Measurements from ENCODE around the gene ALG9.

Gene ALG9

GRCh38 chr11:111807076-111807475 lies 64.3 kb downstream of the ALG9 start:
- Histone ChIP-seq H3K9me3 (ENCODE audit: control insufficient read depth in 1 of 2, low read length in 2 of 2) (no peaks in the 10 kb centered on the region), H3K9ac (ENCODE audit: low read depth in 1 of 2, low read length in 2 of 2) (no peak overlapping the region), H3K27ac (ENCODE audit: low read depth, low read length) (no peak overlapping the region), H3K36me3 (ENCODE audit: control insufficient read depth in 1 of 2, insufficient read depth in 2 of 2, low read length in 2 of 2) (peaks cover 7 to 43% of the 10 kb centered on the region in 2 donors), H3K4me3 (ENCODE audit: low read depth in 1 of 2, low read length in 2 of 2) (no peak overlapping the region), H3K27me3 (ENCODE audit: control insufficient read depth in 1 of 2, insufficient read depth in 2 of 2, low read length in 2 of 2) (no peaks in the 10 kb centered on the region), H3K4me1 (ENCODE audit: control insufficient read depth in 1 of 2, insufficient read depth in 2 of 2, low read length in 2 of 2) (no peaks in the 10 kb centered on the region)

GRCh38 chr11:111801135-111801534 lies 70.2 kb downstream of the ALG9 start:
- Histone ChIP-seq H3K36me3 (ENCODE audit: control insufficient read depth in 1 of 2, insufficient read depth in 2 of 2, low read length in 2 of 2) (peaks cover 0 to 39% of the 10 kb centered on the region in 2 donors), H3K27me3 (ENCODE audit: control insufficient read depth in 1 of 2, insufficient read depth in 2 of 2, low read length in 2 of 2) (no peaks in the 10 kb centered on the region), H3K27ac (ENCODE audit: low read depth, low read length) (no peak overlapping the region), H3K4me3 (ENCODE audit: low read depth in 1 of 2, low read length in 2 of 2) (no peak overlapping the region), H3K9me3 (ENCODE audit: control insufficient read depth in 1 of 2, low read length in 2 of 2) (peaks cover 8 to 11% of the 10 kb centered on the region in 2 donors), H3K4me1 (ENCODE audit: control insufficient read depth in 1 of 2, insufficient read depth in 2 of 2, low read length in 2 of 2) (no peaks in the 10 kb centered on the region), H3K9ac (ENCODE audit: low read depth in 1 of 2, low read length in 2 of 2) (no peak overlapping the region)

GRCh38 chr11:111798279-111798678 lies 73.1 kb downstream of the ALG9 start:
- Histone ChIP-seq H3K27me3 (ENCODE audit: control insufficient read depth in 1 of 2, insufficient read depth in 2 of 2, low read length in 2 of 2) (no peaks in the 10 kb centered on the region), H3K4me3 (ENCODE audit: low read depth in 1 of 2, low read length in 2 of 2) (no peak overlapping the region), H3K36me3 (ENCODE audit: control insufficient read depth in 1 of 2, insufficient read depth in 2 of 2, low read length in 2 of 2) (peaks cover 4 to 32% of the 10 kb centered on the region in 2 donors), H3K9me3 (ENCODE audit: control insufficient read depth in 1 of 2, low read length in 2 of 2) (peaks cover 8 to 11% of the 10 kb centered on the region in 2 donors), H3K4me1 (ENCODE audit: control insufficient read depth in 1 of 2, insufficient read depth in 2 of 2, low read length in 2 of 2) (no peaks in the 10 kb centered on the region), H3K27ac (ENCODE audit: low read depth, low read length) (no peak overlapping the region), H3K9ac (ENCODE audit: low read depth in 1 of 2, low read length in 2 of 2) (no peak overlapping the region)

DNA sequence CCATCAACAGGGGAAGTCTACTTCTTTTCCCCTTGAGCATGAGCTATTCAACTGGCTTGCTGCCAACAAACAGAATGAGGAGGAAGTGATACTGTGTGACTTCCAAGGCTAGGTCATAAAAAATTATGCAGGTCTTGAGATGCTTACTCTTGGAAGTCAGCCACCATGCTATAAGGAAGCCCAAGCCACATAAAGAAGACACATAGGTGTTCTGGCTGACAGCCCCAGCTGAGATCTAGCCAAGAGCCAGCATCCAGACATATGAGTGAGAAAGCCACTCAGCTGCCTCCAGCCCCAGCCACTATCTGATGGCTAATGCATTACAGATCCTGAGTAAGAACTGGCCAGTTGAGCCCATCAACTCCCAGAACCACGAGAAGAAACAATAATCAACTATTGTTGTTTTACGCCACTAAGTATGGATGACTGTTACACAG lies 74.2 kb downstream of the ALG9 start:
- Histone ChIP-seq H3K9me3 (ENCODE audit: control insufficient read depth in 1 of 2, low read length in 2 of 2) (peaks cover 8 to 11% of the 10 kb centered on the region in 2 donors), H3K36me3 (ENCODE audit: control insufficient read depth in 1 of 2, insufficient read depth in 2 of 2, low read length in 2 of 2) (peaks cover 4 to 25% of the 10 kb centered on the region in 2 donors), H3K9ac (ENCODE audit: low read depth in 1 of 2, low read length in 2 of 2) (no peak overlapping the region), H3K27ac (ENCODE audit: low read depth, low read length) (no peak overlapping the region), H3K4me1 (ENCODE audit: control insufficient read depth in 1 of 2, insufficient read depth in 2 of 2, low read length in 2 of 2) (no peaks in the 10 kb centered on the region), H3K4me3 (ENCODE audit: low read depth in 1 of 2, low read length in 2 of 2) (no peak overlapping the region), H3K27me3 (ENCODE audit: control insufficient read depth in 1 of 2, insufficient read depth in 2 of 2, low read length in 2 of 2) (no peaks in the 10 kb centered on the region)

- peaks cover 4 to 25% of the 10 kb centered on the region in 2 donors for H3K36me3 ChIP-seq (ENCODE audit: control insufficient read depth in 1 of 2, insufficient read depth in 2 of 2, low read length in 2 of 2)
- H3K4me1 ChIP-seq (ENCODE audit: control insufficient read depth in 1 of 2, insufficient read depth in 2 of 2, low read length in 2 of 2): no peaks in the 10 kb centered on the region
- H3K27me3 ChIP-seq (ENCODE audit: control insufficient read depth in 1 of 2, insufficient read depth in 2 of 2, low read length in 2 of 2): no peaks in the 10 kb centered on the region
- no peak overlapping the region for H3K4me3 ChIP-seq (ENCODE audit: low read depth in 1 of 2, low read length in 2 of 2)
- no peak overlapping the region for H3K9ac ChIP-seq (ENCODE audit: low read depth in 1 of 2, low read length in 2 of 2)
- H3K27ac ChIP-seq (ENCODE audit: low read depth, low read length): no peak overlapping the region
- H3K9me3 ChIP-seq (ENCODE audit: control insufficient read depth in 1 of 2, low read length in 2 of 2): peaks cover 8 to 11% of the 10 kb centered on the region in 2 donors
These were observed 74.7 kb downstream of the ALG9 start for GRCh38 chr11:111796696-111797095.

DNA sequence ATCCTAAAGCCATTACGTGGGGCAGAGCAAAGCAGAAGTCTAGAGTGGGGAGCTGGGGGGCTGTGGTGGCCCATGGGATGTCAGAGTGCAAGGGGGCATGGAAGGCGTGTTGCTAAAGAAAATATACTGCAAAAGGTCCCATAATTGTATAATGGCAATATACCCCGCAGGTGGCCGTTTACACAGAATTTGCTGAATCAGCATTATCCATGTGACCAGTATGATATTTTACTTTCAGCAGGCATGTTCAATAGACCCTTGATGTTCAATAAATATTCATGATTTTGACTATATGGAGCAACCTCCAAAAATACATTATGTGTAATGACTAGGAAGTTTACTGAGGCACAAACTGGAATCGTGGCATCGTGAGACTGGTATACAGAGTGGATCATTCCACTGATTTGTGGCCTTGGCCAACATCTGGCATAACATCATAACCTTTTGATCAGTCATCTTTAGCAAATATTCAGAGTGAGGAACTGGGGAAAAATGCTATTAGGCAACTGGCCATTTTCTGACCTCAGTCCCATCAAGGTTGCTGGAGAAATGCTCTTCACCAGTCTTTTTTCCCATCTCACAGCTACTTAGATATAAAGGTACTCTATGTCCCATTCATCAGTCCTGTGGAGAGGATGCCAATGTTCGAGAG lies 75.9 kb downstream of the ALG9 start:
- H3K27ac ChIP-seq (ENCODE audit: low read depth, low read length): no peak overlapping the region
- H3K27me3 ChIP-seq (ENCODE audit: control insufficient read depth in 1 of 2, insufficient read depth in 2 of 2, low read length in 2 of 2): no peaks in the 10 kb centered on the region
- peaks cover 4 to 21% of the 10 kb centered on the region in 2 donors for H3K36me3 ChIP-seq (ENCODE audit: control insufficient read depth in 1 of 2, insufficient read depth in 2 of 2, low read length in 2 of 2)
- H3K9me3 ChIP-seq (ENCODE audit: control insufficient read depth in 1 of 2, low read length in 2 of 2): peaks cover 8 to 11% of the 10 kb centered on the region in 2 donors
- no peak overlapping the region for H3K4me3 ChIP-seq (ENCODE audit: low read depth in 1 of 2, low read length in 2 of 2)
- no peak overlapping the region for H3K9ac ChIP-seq (ENCODE audit: low read depth in 1 of 2, low read length in 2 of 2)
- no peaks in the 10 kb centered on the region for H3K4me1 ChIP-seq (ENCODE audit: control insufficient read depth in 1 of 2, insufficient read depth in 2 of 2, low read length in 2 of 2)

GRCh38 chr11:111793863-111794262 lies 77.5 kb downstream of the ALG9 start:
- Histone ChIP-seq H3K36me3 (ENCODE audit: control insufficient read depth in 1 of 2, insufficient read depth in 2 of 2, low read length in 2 of 2) (peaks cover 4 to 21% of the 10 kb centered on the region in 2 donors), H3K27me3 (ENCODE audit: control insufficient read depth in 1 of 2, insufficient read depth in 2 of 2, low read length in 2 of 2) (no peaks in the 10 kb centered on the region)

DNA sequence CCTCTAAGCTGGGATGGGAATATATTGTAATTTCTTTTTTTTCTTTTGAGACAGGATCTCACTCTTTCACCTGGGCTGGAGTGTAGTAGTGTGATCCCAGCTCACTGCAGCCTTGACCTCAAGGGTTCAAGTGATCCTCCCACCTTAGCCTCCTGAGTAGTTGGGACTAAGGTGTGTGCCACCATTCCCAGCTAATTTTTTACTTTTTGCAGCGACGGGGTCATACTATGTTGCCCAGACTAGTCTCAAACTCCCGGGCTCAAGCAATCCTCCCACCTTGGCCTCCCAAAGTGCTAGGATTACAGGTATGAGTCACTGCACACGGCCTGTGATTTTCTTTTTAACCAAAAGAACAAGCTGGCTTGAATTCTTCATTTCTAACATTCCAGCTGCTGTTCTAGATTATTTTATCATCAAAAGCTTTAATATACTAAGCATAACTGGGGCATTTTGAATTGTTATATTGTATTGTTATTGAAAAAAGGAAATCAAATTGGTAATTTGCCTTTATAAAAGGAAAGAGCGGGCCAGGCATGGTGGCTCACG lies 78.4 kb downstream of the ALG9 start:
- peaks cover 8 to 11% of the 10 kb centered on the region in 2 donors for H3K9me3 ChIP-seq (ENCODE audit: control insufficient read depth in 1 of 2, low read length in 2 of 2)
- no peak overlapping the region for H3K4me3 ChIP-seq (ENCODE audit: low read depth in 1 of 2, low read length in 2 of 2)
- H3K27me3 ChIP-seq (ENCODE audit: control insufficient read depth in 1 of 2, insufficient read depth in 2 of 2, low read length in 2 of 2): no peaks in the 10 kb centered on the region
- peaks cover 4 to 20% of the 10 kb centered on the region in 2 donors for H3K36me3 ChIP-seq (ENCODE audit: control insufficient read depth in 1 of 2, insufficient read depth in 2 of 2, low read length in 2 of 2)
- H3K27ac ChIP-seq (ENCODE audit: low read depth, low read length): no peak overlapping the region
- no peak overlapping the region for H3K9ac ChIP-seq (ENCODE audit: low read depth in 1 of 2, low read length in 2 of 2)
- H3K4me1 ChIP-seq (ENCODE audit: control insufficient read depth in 1 of 2, insufficient read depth in 2 of 2, low read length in 2 of 2): no peaks in the 10 kb centered on the region

More at GRCh38 chr11:111793863-111794262, 77.5 kb downstream of the ALG9 start:
- H3K9ac ChIP-seq (ENCODE audit: low read depth in 1 of 2, low read length in 2 of 2): no peak overlapping the region
- no peak overlapping the region for H3K27ac ChIP-seq (ENCODE audit: low read depth, low read length)
- no peaks in the 10 kb centered on the region for H3K4me1 ChIP-seq (ENCODE audit: control insufficient read depth in 1 of 2, insufficient read depth in 2 of 2, low read length in 2 of 2)
- H3K9me3 ChIP-seq (ENCODE audit: control insufficient read depth in 1 of 2, low read length in 2 of 2): peaks cover 8 to 11% of the 10 kb centered on the region in 2 donors
- H3K4me3 ChIP-seq (ENCODE audit: low read depth in 1 of 2, low read length in 2 of 2): no peak overlapping the region

DNA sequence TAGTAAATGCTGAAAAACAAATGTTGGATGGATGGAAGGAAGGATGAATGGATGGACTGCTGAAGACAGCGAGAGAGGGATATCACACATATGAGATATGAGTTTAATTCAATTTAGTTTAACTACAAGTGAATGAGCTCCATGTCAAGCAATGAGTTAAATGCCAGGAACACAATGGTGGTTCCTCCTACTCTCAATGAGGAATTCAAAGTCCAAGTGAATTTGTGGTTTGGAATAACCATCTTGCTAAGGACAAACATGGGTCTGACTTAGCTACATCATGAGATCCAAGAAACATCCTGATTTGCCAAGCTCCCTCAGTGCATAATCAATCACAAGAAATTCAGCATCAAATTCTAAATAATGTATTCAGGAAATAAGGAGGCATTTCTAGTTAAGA lies 79.1 kb downstream of the ALG9 start:
- Histone ChIP-seq H3K27me3 (ENCODE audit: control insufficient read depth in 1 of 2, insufficient read depth in 2 of 2, low read length in 2 of 2) (no peaks in the 10 kb centered on the region), H3K36me3 (ENCODE audit: control insufficient read depth in 1 of 2, insufficient read depth in 2 of 2, low read length in 2 of 2) (peaks cover 4 to 17% of the 10 kb centered on the region in 2 donors), H3K4me3 (ENCODE audit: low read depth in 1 of 2, low read length in 2 of 2) (no peak overlapping the region), H3K27ac (ENCODE audit: low read depth, low read length) (no peak overlapping the region), H3K4me1 (ENCODE audit: control insufficient read depth in 1 of 2, insufficient read depth in 2 of 2, low read length in 2 of 2) (no peaks in the 10 kb centered on the region), H3K9me3 (ENCODE audit: control insufficient read depth in 1 of 2, low read length in 2 of 2) (peaks cover 3 to 5% of the 10 kb centered on the region in 2 donors), H3K9ac (ENCODE audit: low read depth in 1 of 2, low read length in 2 of 2) (no peak overlapping the region)

GRCh38 chr11:111788464-111788863 lies 82.9 kb downstream of the ALG9 start:
- no peak overlapping the region for H3K27ac ChIP-seq (ENCODE audit: low read depth, low read length)

More at GRCh38 chr11:111788464-111788863, 82.9 kb downstream of the ALG9 start:
- Histone ChIP-seq H3K27me3 (ENCODE audit: control insufficient read depth in 1 of 2, insufficient read depth in 2 of 2, low read length in 2 of 2) (no peaks in the 10 kb centered on the region), H3K36me3 (ENCODE audit: control insufficient read depth in 1 of 2, insufficient read depth in 2 of 2, low read length in 2 of 2) (peaks cover 0 to 17% of the 10 kb centered on the region in 2 donors), H3K9ac (ENCODE audit: low read depth in 1 of 2, low read length in 2 of 2) (no peak overlapping the region), H3K9me3 (ENCODE audit: control insufficient read depth in 1 of 2, low read length in 2 of 2) (no peaks in the 10 kb centered on the region), H3K4me3 (ENCODE audit: low read depth in 1 of 2, low read length in 2 of 2) (no peak overlapping the region), H3K4me1 (ENCODE audit: control insufficient read depth in 1 of 2, insufficient read depth in 2 of 2, low read length in 2 of 2) (no peaks in the 10 kb centered on the region)

Measured in duodenal mucosa (tissue), 2 donors.